GM12872 (cell line): Measurements from ENCODE around the gene CCNY.

ENCODE experiments used
- TF ChIP-seq, protein P1 (sequence below): IDR thresholded peaks from 3 replicates; pipeline ENCODE4 v1.5.1; 2011; ENCODE audit warnings: low read depth, mild to moderate bottlenecking, low read length, moderate library complexity; ENCODE audit not compliant: insufficient read depth

Gene CCNY

GRCh38 chr10:35452171-35452570 is 115.9 kb downstream of the CCNY start:
- TF ChIP-seq, protein P1, sequence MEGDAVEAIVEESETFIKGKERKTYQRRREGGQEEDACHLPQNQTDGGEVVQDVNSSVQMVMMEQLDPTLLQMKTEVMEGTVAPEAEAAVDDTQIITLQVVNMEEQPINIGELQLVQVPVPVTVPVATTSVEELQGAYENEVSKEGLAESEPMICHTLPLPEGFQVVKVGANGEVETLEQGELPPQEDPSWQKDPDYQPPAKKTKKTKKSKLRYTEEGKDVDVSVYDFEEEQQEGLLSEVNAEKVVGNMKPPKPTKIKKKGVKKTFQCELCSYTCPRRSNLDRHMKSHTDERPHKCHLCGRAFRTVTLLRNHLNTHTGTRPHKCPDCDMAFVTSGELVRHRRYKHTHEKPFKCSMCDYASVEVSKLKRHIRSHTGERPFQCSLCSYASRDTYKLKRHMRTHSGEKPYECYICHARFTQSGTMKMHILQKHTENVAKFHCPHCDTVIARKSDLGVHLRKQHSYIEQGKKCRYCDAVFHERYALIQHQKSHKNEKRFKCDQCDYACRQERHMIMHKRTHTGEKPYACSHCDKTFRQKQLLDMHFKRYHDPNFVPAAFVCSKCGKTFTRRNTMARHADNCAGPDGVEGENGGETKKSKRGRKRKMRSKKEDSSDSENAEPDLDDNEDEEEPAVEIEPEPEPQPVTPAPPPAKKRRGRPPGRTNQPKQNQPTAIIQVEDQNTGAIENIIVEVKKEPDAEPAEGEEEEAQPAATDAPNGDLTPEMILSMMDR: no peak

DNA sequence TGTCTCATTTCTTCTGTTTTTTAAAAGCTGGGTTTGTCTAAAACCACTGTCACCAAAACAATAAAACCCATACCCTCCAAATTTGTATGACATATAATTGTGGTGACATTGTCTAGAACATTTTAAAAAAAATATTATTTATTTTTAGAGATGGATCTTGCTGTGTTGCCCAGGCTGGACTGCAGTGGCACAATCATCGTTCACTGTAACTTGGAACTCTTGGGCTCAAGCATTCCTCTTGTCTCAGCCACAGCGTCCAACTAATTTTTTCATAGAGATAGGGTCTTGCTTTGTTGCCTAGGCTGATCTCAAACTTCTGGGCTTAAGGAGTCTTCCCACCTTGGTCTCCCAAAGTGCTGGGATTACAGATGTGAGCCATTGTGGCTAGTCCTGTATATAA is 116.5 kb downstream of the CCNY start:
- TF ChIP-seq, protein P1: no peak

DNA sequence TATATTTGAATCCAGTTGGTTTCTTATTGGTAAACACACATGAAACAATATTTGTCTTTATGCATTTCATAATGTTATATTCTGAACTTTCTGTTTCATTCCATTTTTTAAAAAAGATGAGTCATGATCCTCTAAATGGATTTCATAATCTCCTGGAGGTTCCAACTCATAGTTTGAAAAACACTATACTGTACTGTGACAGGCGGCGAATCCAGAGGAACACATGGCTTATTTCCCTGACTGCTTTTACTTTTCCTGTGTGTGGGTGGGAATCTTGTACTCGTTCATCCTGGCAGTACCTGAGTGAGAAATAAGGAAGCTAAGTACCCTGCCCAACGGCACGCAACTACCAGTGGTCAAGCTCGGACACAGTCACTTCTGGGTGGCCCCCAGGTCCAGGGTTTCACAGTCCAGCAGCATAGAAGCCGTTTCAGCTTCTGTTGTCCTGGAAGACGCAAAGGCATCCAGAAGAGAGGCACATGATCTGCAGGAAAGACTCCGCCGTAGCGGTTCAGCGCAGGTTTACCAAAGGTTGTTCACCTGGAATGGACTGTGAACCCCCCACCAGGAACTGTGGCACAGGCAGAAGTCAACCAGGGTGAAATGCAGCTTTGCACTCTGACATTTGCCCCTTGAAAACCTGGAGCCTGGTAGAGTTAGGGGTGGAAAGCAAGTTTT is 117.7 kb downstream of the CCNY start:
- TF ChIP-seq, protein P1: no peak

DNA sequence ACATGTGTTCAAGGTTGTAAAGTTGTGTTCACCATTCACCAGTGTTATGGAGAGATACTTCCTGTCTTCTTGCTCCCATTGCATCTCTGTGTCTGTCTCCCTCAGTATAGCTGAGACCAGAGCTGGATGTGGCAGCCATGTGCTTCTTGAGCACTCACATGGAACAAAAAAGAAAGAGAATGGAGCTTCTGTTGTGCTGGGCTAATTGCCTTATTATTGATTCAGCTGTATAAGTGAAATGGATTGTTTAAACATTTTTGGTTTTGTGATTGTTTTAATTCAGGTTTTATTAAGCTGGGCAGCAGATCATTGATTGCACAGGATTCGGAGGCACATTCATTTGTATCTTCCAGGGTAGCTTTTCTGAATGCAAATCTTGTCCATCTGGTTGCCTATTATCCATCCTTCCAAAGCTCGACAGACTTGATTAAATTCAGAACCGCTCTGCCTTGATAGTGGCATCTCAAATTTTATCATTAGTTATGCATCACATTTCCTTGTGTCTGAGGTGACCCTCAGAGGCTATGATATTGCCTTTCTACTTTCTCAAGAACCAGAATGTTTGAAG is 119.9 kb downstream of the CCNY start:
- TF ChIP-seq, protein P1: no peak

- TF ChIP-seq, protein P1: no peak
Measured at GRCh38 chr10:35456784-35457183, 120.5 kb downstream of the CCNY start.

DNA sequence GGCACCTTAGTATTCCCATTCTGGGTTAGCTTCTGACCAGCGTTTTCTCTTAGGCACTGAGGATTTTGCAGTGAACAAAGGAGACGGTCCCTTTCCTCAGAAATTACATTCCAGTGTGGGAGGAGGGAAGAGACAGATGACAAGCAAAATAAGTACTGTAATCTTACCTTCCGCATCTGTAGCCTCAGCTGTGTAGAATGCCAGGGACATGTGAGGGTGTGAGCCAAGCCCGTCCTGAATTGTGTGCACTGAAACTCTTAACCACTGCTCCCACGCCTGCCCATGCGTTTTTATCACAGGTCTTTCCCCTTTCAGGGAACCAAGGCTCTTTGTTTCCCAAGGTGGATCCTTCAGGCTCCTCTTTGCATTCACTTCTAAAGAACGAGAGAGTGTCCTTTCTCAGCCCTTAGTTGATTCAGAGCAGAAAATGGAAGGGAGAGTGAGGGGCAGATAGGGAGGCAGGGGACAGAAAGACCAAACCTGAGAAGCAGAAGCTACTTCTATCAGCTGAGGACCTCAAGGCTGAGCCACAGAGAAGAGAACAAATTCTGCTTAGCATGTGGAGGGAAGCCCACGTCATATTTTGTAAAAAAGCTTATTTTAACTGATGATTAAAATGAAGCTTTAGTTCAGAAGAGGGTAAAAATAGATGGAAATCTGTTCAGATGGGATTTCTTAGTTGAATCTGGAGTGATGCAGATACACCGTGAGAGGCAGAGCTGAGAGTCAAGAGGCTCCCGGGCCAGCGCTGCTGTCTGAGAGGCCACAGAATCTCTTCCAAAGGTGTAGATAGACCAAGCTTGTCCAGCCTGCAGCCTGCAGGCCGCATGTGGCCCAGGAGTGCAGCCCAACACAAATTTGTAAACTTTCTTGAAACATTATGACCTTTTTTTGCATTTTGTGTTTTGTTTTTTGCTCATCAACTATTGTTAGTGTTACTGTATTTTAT is 122.5 kb downstream of the CCNY start:
- TF ChIP-seq, protein P1: no peak

- TF ChIP-seq, protein P1: no peak
Measured at GRCh38 chr10:35459449-35459847, 123.1 kb downstream of the CCNY start.
